Upper lobe of left lung (tissue), 6 donors: ENCODE results near the gene VIPR1. TPM values are rescaled to one million over a fixed set of nuclear protein-coding genes. Genes with fewer than 3 reads are reported as not detected.

Experiments
- ATAC-seq, 2 donors: fragments of 200-7000 bp; cut with Tn5 transposase; one replicate each; pipeline ENCODE4 v1.9.1; 2022; ENCODE audit warnings: mild to moderate bottlenecking in 2 of 2, moderate library complexity in 2 of 2; ENCODE audit not compliant: low FRiP score in 2 of 2
- DNase-seq, 2 donors: peaks; one replicate each; pipeline ENCODE4 v3.0.0-alpha.2; 2019 to 2020
- H3K27ac ChIP-seq, 4 donors: fragments of 200-600 bp; sonication (generic); one replicate each; pipeline ENCODE4 v1.5.1; 2016 to 2019
- H3K27me3 ChIP-seq, 4 donors: fragments of 200-600 bp; sonication (generic); one replicate each; pipeline ENCODE4 v1.5.1; 2017 to 2019
- H3K36me3 ChIP-seq, 4 donors: fragments of 200-600 bp; sonication (generic); one replicate each; pipeline ENCODE4 v1.5.1; 2016 to 2019
- H3K4me1 ChIP-seq, 4 donors: fragments of 200-600 bp; sonication (generic); one replicate each; pipeline ENCODE4 v1.5.1; 2018 to 2019
- H3K4me3 ChIP-seq, 4 donors: fragments of 200-600 bp; sonication (generic); one replicate each; pipeline ENCODE4 v1.5.1; 2017 to 2019; ENCODE audit warnings: mild to moderate bottlenecking in 2 of 4, moderate library complexity in 1 of 4
- H3K9me3 ChIP-seq, 4 donors: fragments of 200-600 bp; sonication (generic); one replicate each; pipeline ENCODE4 v1.5.1; 2018 to 2019
- CTCF ChIP-seq, 6 experiments: fragments of 450-650 bp in 4 of 6; fragments of 200-600 bp in 2 of 6; sonication (generic) in 2 of 6; IDR thresholded peaks; one replicate each; pipeline ENCODE4 v1.5.1; 2016 to 2019; ENCODE audit warnings: antibody characterized with exemption in 6 of 6
- EP300 ChIP-seq, 4 donors: sonication (generic); formaldehyde crosslinking; IDR thresholded peaks; one replicate each; pipeline ENCODE4 v1.5.1; 2017; ENCODE audit warnings: antibody characterized with exemption in 4 of 4, control low read depth in 2 of 4
- POLR2A ChIP-seq, 4 donors: fragments of 450-650 bp; IDR thresholded peaks; one replicate each; pipeline ENCODE4 v1.5.1; 2016 to 2017; ENCODE audit warnings: antibody characterized with exemption in 4 of 4, mild to moderate bottlenecking in 2 of 4
- POLR2AphosphoS5 ChIP-seq, 2 donors: sonication (generic); formaldehyde crosslinking; IDR thresholded peaks; one replicate each; pipeline ENCODE4 v1.5.1; 2017; ENCODE audit warnings: antibody characterized with exemption in 2 of 2
- WGBS, 2 donors: methylation state at CpG; one replicate each; pipeline ENCODE4 v1.1.5; 2017 to 2018; 5-methylcytosine and 5-hydroxymethylcytosine counted together
- total RNA-seq, 6 donors: library from RNA; depleted of rRNA in 4 of 6; stranded (reverse); fragments of >200 nt in 4 of 6; gene quantifications; one replicate each; pipeline versions ENCODE4 v1.1.0 to v1.2.1, GENCODE V29; 2016 to 2021
- donor health status: DM: no; HTN: no; CAD: no; lungs with moderate emphysema.
- donor health status: DM: no; HTN: yes; CAD: no; lungs with severe emphysema.

VIPR1 gene
- total RNA-seq, 6 donors from 2014 or later = 92.6 to 577 (median 198) TPM

GRCh38 chr3:42500909-42501308 lies 1.5 kb upstream of the VIPR1 start:
- H3K4me1 ChIP-seq = peaks cover 12 to 34% (median 24%) of the 10 kb centered on the region in 4 donors
- peak overlapping the region in 1 of 4 donors; percentile 75 for H3K4me3 ChIP-seq
- peak overlapping the region in 1 of 4 donors; percentile 89 for H3K27ac ChIP-seq
- TF ChIP-seq POLR2AphosphoS5 (IDR thresholded peaks at IDR 0.05) = no peak
- no peak for TF ChIP-seq CTCF (IDR thresholded peaks at IDR 0.05)
- no peak for TF ChIP-seq POLR2A (IDR thresholded peaks at IDR 0.05)
- no peak for TF ChIP-seq EP300 (IDR thresholded peaks at IDR 0.05)
- no peaks in the 10 kb centered on the region for H3K9me3 ChIP-seq
- 53 to 74% methylated on average over 3 to 4 of the region's 4 CpGs for WGBS, 2 donors
- H3K36me3 ChIP-seq = peaks cover 0 to 21% (median 0%) of the 10 kb centered on the region in 4 donors
- H3K27me3 ChIP-seq = no peaks in the 10 kb centered on the region
- ATAC-seq = no peak
- DNase-seq = peak in 1 of 2 donors; percentile 14

- peak overlapping the region in 3 of 4 donors; percentile 61 to 75 (median 73) for H3K4me3 ChIP-seq
- TF ChIP-seq CTCF (IDR thresholded peaks at IDR 0.05) (no peak), POLR2AphosphoS5 (IDR thresholded peaks at IDR 0.05) (no peak), POLR2A (IDR thresholded peaks at IDR 0.05) (no peak), EP300 (IDR thresholded peaks at IDR 0.05) (no peak)
- peaks cover 12 to 38% (median 24%) of the 10 kb centered on the region in 4 donors for H3K4me1 ChIP-seq
- no peaks in the 10 kb centered on the region for H3K9me3 ChIP-seq
- no peak for ATAC-seq
- H3K36me3 ChIP-seq = peaks cover 0 to 21% (median 0%) of the 10 kb centered on the region in 4 donors
- peak in 1 of 2 donors; percentile 29 for DNase-seq
- H3K27ac ChIP-seq = peak overlapping the region in 2 of 4 donors; percentile 89 to 91
- 17 to 39% methylated on average over 15 to 27 of the region's 27 CpGs for WGBS, 2 donors
- H3K27me3 ChIP-seq = no peaks in the 10 kb centered on the region
These were observed 1.1 kb upstream of the VIPR1 start for GRCh38 chr3:42501321-42501680.

- peaks cover 12 to 40% (median 25%) of the 10 kb centered on the region in 4 donors for H3K4me1 ChIP-seq
- peak; percentile 84 to 91 for DNase-seq
- H3K36me3 ChIP-seq = peaks cover 0 to 21% (median 0%) of the 10 kb centered on the region in 4 donors
- peak; percentile 78 for ATAC-seq
- no peak for TF ChIP-seq POLR2A (IDR thresholded peaks at IDR 0.05)
- TF ChIP-seq CTCF (IDR thresholded peaks at IDR 0.05) = peak; percentile 66 to 86 (median 71)
- peak in 1 of 2 donors; percentile 19 for TF ChIP-seq POLR2AphosphoS5 (IDR thresholded peaks at IDR 0.05)
- no peak for TF ChIP-seq EP300 (IDR thresholded peaks at IDR 0.05)
- H3K27me3 ChIP-seq = no peaks in the 10 kb centered on the region
- no peaks in the 10 kb centered on the region for H3K9me3 ChIP-seq
- H3K27ac ChIP-seq = peak overlapping the region; percentile 89 to 93 (median 90)
- WGBS, 2 donors = 1% methylated on average over 20 to 41 of the region's 46 CpGs
- H3K4me3 ChIP-seq = peak overlapping the region; percentile 59 to 75 (median 67)
These were observed 588 bp upstream of the VIPR1 start for GRCh38 chr3:42501681-42502428.

GRCh38 chr3:42503251-42503924 lies 945 bp downstream of the VIPR1 start:
- H3K27ac ChIP-seq = peak overlapping the region; percentile 89 to 93 (median 90)
- no peak for TF ChIP-seq POLR2A (IDR thresholded peaks at IDR 0.05)
- no peak for TF ChIP-seq EP300 (IDR thresholded peaks at IDR 0.05)
- H3K36me3 ChIP-seq = peaks cover 0 to 21% (median 0%) of the 10 kb centered on the region in 4 donors
- H3K9me3 ChIP-seq = no peaks in the 10 kb centered on the region
- WGBS, 2 donors = 42 to 62% methylated on average over 4 of the region's 4 CpGs
- DNase-seq (peak in 1 of 2 donors; percentile 16), ATAC-seq (no peak)
- peak overlapping the region; percentile 59 to 75 (median 67) for H3K4me3 ChIP-seq
- no peaks in the 10 kb centered on the region for H3K27me3 ChIP-seq
- H3K4me1 ChIP-seq = peaks cover 17 to 55% (median 35%) of the 10 kb centered on the region in 4 donors

- no peaks in the 10 kb centered on the region for H3K27me3 ChIP-seq
- TF ChIP-seq CTCF (IDR thresholded peaks at IDR 0.05) (no peak), EP300 (IDR thresholded peaks at IDR 0.05) (no peak), POLR2A (IDR thresholded peaks at IDR 0.05) (no peak), POLR2AphosphoS5 (IDR thresholded peaks at IDR 0.05) (no peak)
- DNase-seq (peak in 1 of 2 donors; percentile 15), ATAC-seq (no peak)
- H3K4me1 ChIP-seq = peaks cover 20 to 60% (median 40%) of the 10 kb centered on the region in 4 donors
- WGBS, 2 donors = 77 to 80% methylated on average over 2 to 4 of the region's 4 CpGs
- H3K9me3 ChIP-seq = no peaks in the 10 kb centered on the region
- peak overlapping the region; percentile 89 to 93 (median 90) for H3K27ac ChIP-seq
- H3K36me3 ChIP-seq = peaks cover 0 to 21% (median 0%) of the 10 kb centered on the region in 4 donors
- peak overlapping the region; percentile 59 to 75 (median 67) for H3K4me3 ChIP-seq
These were observed 1.5 kb downstream of the VIPR1 start for GRCh38 chr3:42503957-42504333.
